Breast epithelium (tissue), 3 donors: ENCODE results near the gene TOP1.

Experiments used
- POLR2A ChIP-seq: fragments of 450-650 bp; IDR thresholded peaks from one replicate; pipeline ENCODE4 v1.6.1; 2016; ENCODE audit warnings: antibody characterized with exemption, mild to moderate bottlenecking, moderate library complexity
- POLR2AphosphoS5 ChIP-seq, 3 donors: sonication (generic); formaldehyde crosslinking; IDR thresholded peaks; one replicate each; pipeline ENCODE4 v1.6.1; 2017; ENCODE audit warnings: antibody characterized with exemption in 3 of 3

DNA sequence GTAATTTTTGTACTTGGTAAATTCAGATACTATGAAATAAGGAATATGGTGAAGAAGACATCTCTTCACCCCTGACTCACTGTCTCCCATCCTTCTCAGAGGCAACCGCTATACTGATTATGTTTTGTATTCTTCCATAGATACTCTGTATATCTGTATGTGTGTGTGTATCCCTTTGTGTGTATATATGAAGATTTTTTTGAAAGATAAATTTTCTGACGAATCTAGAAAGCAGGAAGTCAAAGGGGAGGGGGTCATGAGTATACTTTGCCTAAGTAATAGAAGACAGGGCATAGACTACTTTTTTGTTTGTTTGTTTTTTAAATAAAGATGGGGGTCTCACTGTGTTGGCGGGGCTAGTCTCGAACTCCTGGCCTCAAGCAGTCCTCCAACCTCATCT is 48.2 kb downstream of the TOP1 start:
- no peak for TF ChIP-seq POLR2A
- TF ChIP-seq POLR2AphosphoS5 (IDR thresholded peaks at IDR 0.05): no peak
